Fibroblast of skin of back (primary cell): ENCODE measurements around the gene CAMKV.

Experiments
- DNase-seq: peaks from one replicate; pipeline ENCODE4 v3.0.0-alpha.2; 2013

Gene CAMKV

GRCh38 chr3:49895791-49896190 is 26.1 kb upstream of the CAMKV start:
- DNase-seq, result no peak

DNA sequence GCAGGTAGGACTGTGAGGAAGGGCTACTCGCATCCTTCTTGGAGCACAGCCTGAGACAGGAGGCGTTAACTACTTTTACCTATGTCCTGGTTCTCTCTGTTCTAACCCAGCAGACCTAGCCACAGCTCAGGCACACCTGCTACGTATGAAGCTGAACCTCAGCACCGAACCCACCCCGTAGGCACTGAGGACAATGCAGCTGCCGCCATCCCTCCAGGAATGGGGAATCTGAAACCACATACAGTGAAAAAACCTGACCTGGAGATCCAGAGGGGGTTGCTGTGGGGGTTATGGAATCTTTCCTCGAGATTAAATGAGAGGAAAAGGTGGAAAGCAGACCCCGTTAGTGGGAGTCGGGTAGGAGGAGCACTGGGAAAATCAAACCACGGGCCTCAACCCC is 19.6 kb upstream of the CAMKV start:
- DNase-seq, result no peak

DNA sequence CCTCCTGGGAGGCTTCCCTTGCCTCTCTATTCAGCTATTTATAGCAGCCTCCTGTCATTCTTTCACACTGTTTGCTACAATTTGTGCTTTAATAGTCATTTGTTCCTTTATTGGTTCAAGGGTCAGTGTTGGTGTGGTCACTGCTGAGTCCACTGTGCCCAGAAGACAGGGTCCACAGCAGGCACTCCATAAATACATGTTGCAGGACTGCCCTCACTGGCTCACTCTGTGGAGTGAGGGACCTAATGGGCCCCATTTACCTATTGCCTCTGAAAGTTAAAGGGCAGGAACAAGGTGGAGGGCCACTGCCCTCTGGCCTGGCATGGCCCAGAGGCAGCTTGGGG is 17.2 kb upstream of the CAMKV start:
- DNase-seq, result no peak

DNA sequence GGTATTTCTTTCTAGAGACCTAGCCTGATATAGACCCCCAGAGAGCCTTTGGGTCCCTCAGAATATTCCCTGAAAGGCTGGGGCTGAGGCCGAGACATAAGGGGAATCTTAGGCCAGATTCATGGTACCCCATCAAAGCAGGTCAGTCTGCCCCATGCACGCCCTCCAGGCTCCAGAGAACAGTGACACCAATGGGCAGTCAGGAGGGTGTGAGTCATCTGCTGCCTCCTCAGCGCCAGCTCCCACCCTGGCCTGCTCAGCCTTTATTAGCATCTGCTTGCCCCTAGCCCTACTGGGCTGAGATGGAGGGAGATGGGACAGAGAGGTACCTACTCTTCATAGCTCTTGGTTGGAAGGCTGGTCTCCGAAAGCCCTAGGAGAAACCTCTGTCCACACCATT is 14.3 kb upstream of the CAMKV start:
- DNase-seq, result no peak

GRCh38 chr3:49882166-49882565 is 12.5 kb upstream of the CAMKV start:
- no peak for DNase-seq

GRCh38 chr3:49880581-49881315 is 11.0 kb upstream of the CAMKV start:
- no peak for DNase-seq

DNA sequence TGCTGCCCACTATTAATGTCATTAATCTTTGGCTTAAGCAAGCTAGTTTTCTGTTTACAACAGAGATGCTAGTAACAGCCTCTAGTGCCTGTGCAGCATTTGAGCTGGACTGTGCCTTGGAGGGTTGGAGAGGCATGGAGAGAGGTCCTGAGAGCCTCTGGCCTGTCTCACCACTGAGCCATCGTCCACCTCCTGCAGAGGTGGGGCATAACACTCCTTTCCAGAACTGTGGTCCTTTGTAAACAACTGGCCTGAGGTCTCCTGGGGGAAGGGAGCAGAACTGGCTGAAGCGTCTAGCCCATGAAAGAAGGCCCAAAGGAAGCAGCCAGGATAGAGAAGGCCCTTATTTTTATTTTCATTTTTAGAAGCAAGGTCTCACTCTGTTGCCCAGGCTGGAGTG is 10.0 kb upstream of the CAMKV start:
- no peak for DNase-seq

DNA sequence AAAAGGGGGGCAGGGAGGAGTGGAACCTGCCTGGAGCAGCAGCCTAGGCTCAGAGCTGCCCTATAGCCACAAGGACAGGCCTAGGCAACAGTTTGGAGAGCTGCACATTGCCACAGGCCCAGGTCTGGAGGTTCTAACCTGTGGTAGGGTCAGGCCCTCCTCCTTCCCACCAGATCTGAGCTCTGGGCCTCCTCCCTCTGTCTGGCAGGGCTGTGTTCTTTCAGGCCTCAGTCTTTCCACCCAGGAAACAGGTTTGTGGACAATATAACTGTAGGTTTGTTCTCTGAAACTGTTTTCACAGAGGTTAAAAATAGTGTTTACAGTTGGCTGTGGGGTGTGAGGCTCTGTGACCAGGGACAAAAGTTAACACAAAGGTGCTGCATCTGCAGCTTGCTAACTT is 9.0 kb upstream of the CAMKV start:
- no peak for DNase-seq

DNA sequence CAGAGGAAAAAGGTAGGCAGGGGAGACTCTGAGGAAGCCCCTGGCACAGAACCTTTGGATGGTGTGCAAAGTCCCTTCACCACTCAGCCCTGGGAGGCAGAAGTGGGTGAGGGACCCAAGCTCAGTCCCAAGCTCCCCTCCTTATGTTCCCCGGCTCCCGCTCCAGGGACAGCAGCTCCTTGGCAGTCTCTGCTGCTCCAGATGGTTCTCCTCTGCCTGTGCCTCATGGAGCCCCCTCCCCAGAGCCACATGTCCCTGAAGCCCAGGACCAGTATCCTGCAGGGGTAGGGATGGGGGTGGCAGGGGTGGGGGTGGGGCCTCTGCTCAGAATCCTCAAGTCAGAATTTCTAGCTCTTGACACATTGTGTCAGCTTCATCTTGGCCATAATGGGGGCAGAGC is 8.0 kb upstream of the CAMKV start:
- no peak for DNase-seq

GRCh38 chr3:49876567-49876966 is 6.9 kb upstream of the CAMKV start:
- DNase-seq, result no peak

- no peak for DNase-seq
Measured at GRCh38 chr3:49873623-49874022, 3.9 kb upstream of the CAMKV start.

DNA sequence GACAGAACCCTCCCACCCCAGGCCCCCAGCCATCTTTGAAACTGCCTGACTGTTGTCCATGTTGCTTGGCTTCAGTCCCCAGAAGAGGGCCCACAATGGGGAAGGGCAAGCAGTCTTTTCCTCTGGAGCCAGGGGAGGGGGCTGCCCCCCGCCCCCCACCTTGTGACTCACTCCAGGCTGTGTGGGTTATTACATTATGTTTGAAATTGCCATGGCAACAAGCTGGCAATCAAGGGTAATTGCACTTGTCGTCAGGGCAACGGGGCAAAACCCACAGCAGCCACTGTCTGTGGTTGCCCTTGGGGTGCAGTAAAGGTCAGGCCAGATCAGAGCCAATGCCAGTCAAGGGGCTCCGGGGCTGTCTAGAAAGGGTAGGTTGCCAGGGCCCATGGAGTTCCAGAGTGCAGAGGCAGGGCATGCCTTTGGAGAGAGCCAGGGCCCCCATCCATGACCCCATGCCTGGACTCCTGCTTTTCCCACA is 3.1 kb upstream of the CAMKV start:
- no peak for DNase-seq

- DNase-seq, result no peak
Measured at GRCh38 chr3:49871531-49872153, 1.9 kb upstream of the CAMKV start.

DNA sequence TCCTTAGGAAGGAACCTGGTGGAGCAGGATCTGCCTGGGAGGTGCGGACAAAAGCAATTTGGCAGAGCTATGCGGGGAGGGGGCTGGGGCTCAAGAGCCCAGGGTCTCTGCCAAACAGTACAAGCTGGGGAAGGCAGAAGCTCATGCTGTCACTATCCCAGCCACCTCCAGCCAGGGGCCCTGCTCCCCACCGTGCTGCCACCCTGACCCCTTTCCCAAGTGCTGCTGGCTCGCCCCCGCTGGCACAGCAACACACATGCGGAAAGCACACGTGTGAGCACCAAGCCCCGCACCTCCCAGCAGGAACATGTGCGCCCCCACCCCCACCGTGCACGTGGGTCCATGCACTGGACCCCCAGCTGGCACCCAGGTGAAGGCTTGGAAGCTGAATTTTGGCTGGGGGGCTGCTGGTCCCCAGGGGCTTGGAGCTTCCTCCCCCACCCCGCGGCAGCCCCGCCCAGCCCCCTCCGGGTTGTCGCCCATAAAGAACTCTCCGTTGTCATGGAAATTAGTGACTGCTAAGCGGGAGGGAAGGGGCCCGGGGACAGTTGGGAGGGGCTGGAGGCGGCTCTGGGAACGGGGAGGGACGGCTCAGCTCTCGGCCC is 742 bp downstream of the CAMKV start:
- no peak for DNase-seq

GRCh38 chr3:49867871-49868321 is 1.8 kb downstream of the CAMKV start:
- peak; percentile 55 for DNase-seq

GRCh38 chr3:49867400-49867799 is 2.3 kb downstream of the CAMKV start:
- DNase-seq, result no peak

- no peak for DNase-seq
Measured at GRCh38 chr3:49865198-49865784, 4.4 kb downstream of the CAMKV start.

DNA sequence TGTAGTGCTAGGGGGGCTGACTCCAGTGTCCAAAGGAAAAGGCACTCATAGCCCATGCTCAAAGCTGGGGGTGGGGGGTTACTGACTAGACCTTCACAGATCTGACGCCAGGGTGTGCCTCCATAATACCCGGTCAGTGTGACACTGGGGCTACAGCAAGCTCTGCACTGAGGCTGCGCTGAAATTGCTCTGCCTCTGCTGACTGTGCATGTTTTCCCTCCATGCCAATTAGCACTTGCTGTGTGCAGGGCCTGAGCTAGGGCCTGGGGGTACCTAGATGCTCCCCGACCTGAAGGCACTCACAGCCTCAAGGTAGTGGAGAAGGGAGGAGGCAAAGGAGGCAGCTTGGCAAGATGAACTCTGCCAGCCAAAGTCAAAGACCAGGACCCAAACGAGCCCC is 5.2 kb downstream of the CAMKV start:
- no peak for DNase-seq

- no peak for DNase-seq
Measured at GRCh38 chr3:49859576-49860305, 10.0 kb downstream of the CAMKV start.

GRCh38 chr3:49856181-49857005 is 13.3 kb downstream of the CAMKV start, which contains the start of gene TRAIP:
TSS of gene TRAIP (minus strand) at chr3:49856564. CDS start at chr3:49856453, 111 bp downstream.
- DNase-seq, result peak; percentile 93

DNA sequence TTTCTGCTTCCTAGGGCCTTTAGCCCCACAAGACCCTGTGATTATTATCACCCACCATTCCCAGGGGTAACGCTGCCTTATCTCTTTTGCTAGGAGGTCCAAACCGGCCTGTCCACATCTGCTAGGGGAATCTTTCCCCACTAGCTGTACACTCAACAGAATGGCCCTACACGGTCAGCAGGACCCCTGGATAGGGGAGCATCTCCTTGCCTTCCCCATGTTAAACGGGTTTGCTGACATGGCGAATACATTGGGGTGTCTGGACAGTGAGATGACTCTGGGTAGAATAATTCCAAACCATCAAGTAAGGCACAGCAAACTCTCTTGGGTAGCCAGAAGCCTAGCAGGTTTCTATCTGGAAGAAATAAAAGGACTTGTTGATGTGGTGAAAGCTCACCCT is 14.0 kb downstream of the CAMKV start:
- DNase-seq, result no peak

GRCh38 chr3:49845694-49846093 is 24.0 kb downstream of the CAMKV start:
- no peak for DNase-seq
